ENCODE data around the gene GPBP1.
A peak's percentile ranks its signal among the peaks of the same experiment; 100 is the strongest.

Gene GPBP1

GRCh38 chr5:57172466-57173318 is 1.2 kb upstream of the GPBP1 start:
- Histone ChIP-seq H3K4me2 (ENCODE audit: low read length) (peak overlapping the region; percentile 70), H3K4me3 (ENCODE audit: low read length) (peak overlapping the region; percentile 76), H3K4me1 (ENCODE audit: control insufficient read depth, low read length) (peaks cover 7% of the 10 kb centered on the region), H3K27me3 (ENCODE audit: control insufficient read depth, low read length) (no peaks in the 10 kb centered on the region), H3K9me2 (replicated peaks; ENCODE audit: control insufficient read depth, low read length) (no peaks in the 10 kb centered on the region), H3K27ac (ENCODE audit: low read depth, low read length) (peak overlapping the region; percentile 83), H3K36me3 (ENCODE audit: control insufficient read depth, low read length) (peaks cover 37% of the 10 kb centered on the region), H3K9me3 (ENCODE audit: control insufficient read depth, insufficient read depth, low read length) (no peaks in the 10 kb centered on the region), H3K79me2 (ENCODE audit: control insufficient read depth, low read length) (peaks cover 49% of the 10 kb centered on the region), H3F3A (ENCODE audit: control insufficient read depth, insufficient read depth) (peaks cover 15% of the 10 kb centered on the region), H4K20me1 (ENCODE audit: control insufficient read depth, insufficient read depth, low read depth, low read length) (peaks cover 13% of the 10 kb centered on the region)
- TF ChIP-seq EZH2phosphoT487 (IDR thresholded peaks at IDR 0.05; ENCODE audit: borderline replicate concordance, low read length) = no peak
- no peak for TF ChIP-seq CTCF (IDR thresholded peaks at IDR 0.05; ENCODE audit: low read depth, low read length, poor library complexity, severe bottlenecking)

- Histone ChIP-seq H3K4me3 (ENCODE audit: low read length) (peak overlapping the region; percentile 76), H4K20me1 (ENCODE audit: control insufficient read depth, insufficient read depth, low read depth, low read length) (peaks cover 29% of the 10 kb centered on the region), H3F3A (ENCODE audit: control insufficient read depth, insufficient read depth) (peaks cover 12% of the 10 kb centered on the region), H3K9me2 (replicated peaks; ENCODE audit: control insufficient read depth, low read length) (no peaks in the 10 kb centered on the region), H3K27me3 (ENCODE audit: control insufficient read depth, low read length) (no peaks in the 10 kb centered on the region), H3K4me1 (ENCODE audit: control insufficient read depth, low read length) (peaks cover 22% of the 10 kb centered on the region), H3K27ac (ENCODE audit: low read depth, low read length) (peak overlapping the region; percentile 83), H3K9me3 (ENCODE audit: control insufficient read depth, insufficient read depth, low read length) (no peaks in the 10 kb centered on the region), H3K4me2 (ENCODE audit: low read length) (peak overlapping the region; percentile 85), H3K36me3 (ENCODE audit: control insufficient read depth, low read length) (peaks cover 53% of the 10 kb centered on the region), H3K79me2 (ENCODE audit: control insufficient read depth, low read length) (peaks cover 66% of the 10 kb centered on the region)
- TF ChIP-seq CTCF (IDR thresholded peaks at IDR 0.05; ENCODE audit: low read depth, low read length, poor library complexity, severe bottlenecking) = no peak
These were observed 450 bp downstream of the GPBP1 start for GRCh38 chr5:57174128-57174889.

DNA sequence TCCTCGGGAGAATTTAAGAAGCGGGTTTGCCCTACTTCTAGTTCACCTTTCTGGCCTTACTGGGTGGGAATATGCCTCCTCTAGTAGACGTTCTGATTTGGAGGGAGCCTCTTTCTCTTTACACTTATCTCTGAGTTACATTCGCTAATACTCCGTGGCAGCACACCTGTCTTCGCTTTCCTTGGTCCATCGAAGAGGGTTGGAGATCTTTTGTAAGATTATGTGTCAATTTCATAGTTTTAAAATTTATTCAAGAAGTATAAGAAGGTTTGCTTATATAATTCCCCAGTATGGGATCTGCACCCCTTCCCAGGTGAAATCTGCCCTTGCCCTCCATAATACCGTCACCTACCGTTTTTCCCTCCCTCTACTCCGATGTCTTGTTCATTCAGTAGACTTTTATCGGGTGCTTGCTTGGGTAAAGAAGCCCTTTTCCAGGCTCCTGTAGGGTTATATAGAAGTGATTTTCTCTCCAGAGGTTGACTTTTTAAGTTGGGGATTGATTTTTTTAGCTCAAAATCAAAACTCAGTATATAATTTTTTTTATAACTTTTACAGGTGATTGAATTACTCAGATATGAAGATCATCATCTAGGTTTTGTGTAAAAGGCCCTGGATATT is 1.1 kb downstream of the GPBP1 start:
- H3K9me3 ChIP-seq (ENCODE audit: control insufficient read depth, insufficient read depth, low read length) = no peaks in the 10 kb centered on the region
- peak overlapping the region; percentile 85 for H3K4me2 ChIP-seq (ENCODE audit: low read length)
- H3K9me2 ChIP-seq (replicated peaks; ENCODE audit: control insufficient read depth, low read length) = no peaks in the 10 kb centered on the region
- H3K27me3 ChIP-seq (ENCODE audit: control insufficient read depth, low read length) = no peaks in the 10 kb centered on the region
- H3K27ac ChIP-seq (ENCODE audit: low read depth, low read length) = peak overlapping the region; percentile 83
- H3K36me3 ChIP-seq (ENCODE audit: control insufficient read depth, low read length) = peaks cover 60% of the 10 kb centered on the region
- H4K20me1 ChIP-seq (ENCODE audit: control insufficient read depth, insufficient read depth, low read depth, low read length) = peaks cover 36% of the 10 kb centered on the region
- peaks cover 29% of the 10 kb centered on the region for H3K4me1 ChIP-seq (ENCODE audit: control insufficient read depth, low read length)
- H3K4me3 ChIP-seq (ENCODE audit: low read length) = peak overlapping the region; percentile 76
- H3K79me2 ChIP-seq (ENCODE audit: control insufficient read depth, low read length) = peaks cover 73% of the 10 kb centered on the region
- peaks cover 12% of the 10 kb centered on the region for H3F3A ChIP-seq (ENCODE audit: control insufficient read depth, insufficient read depth)
- TF ChIP-seq EZH2phosphoT487 (IDR thresholded peaks at IDR 0.05; ENCODE audit: borderline replicate concordance, low read length) = no peak
- no peak for TF ChIP-seq CTCF (IDR thresholded peaks at IDR 0.05; ENCODE audit: low read depth, low read length, poor library complexity, severe bottlenecking)
